Type B pancreatic cell (in vitro differentiated cells): ENCODE data around the gene LRRC14B. TPM values are rescaled to one million over a fixed set of nuclear protein-coding genes. Genes with fewer than 3 reads are reported as not detected.
"Not testable (repeated sequence)": the region's sequence is repeated elsewhere in the genome, so short reads cannot be mapped to it uniquely, and the experiment has no call there.

Experiments used
- DNase-seq: peaks from one replicate; pipeline ENCODE4 v3.0.0; 2021; ENCODE audit warnings: mixed read lengths; ENCODE audit not compliant: unreplicated experiment; ENCODE audit errors: extremely low spot score
- H3K27ac Mint-ChIP-seq: 2 replicates; pipeline ENCODE4 v1.8.0; 2021; ENCODE audit warnings: mild to moderate bottlenecking, mixed read lengths
- H3K27me3 Mint-ChIP-seq: 2 replicates; pipeline ENCODE4 v1.8.0; 2021; ENCODE audit warnings: mixed read lengths
- H3K36me3 Mint-ChIP-seq: 2 replicates; pipeline ENCODE4 v1.8.0; 2021; ENCODE audit warnings: mixed read lengths
- H3K4me1 Mint-ChIP-seq: one replicate; pipeline ENCODE4 v1.8.0; 2021; ENCODE audit warnings: mixed read lengths; ENCODE audit not compliant: unreplicated experiment
- H3K4me3 Mint-ChIP-seq: 2 replicates; pipeline ENCODE4 v1.8.0; 2021; ENCODE audit warnings: mild to moderate bottlenecking, mixed read lengths
- H3K9me3 Mint-ChIP-seq: 2 replicates; pipeline ENCODE4 v1.8.0; 2021; ENCODE audit warnings: mixed read lengths
- CTCF ChIP-seq: fragments of 200-600 bp; sonication (generic); conservative IDR thresholded peaks from 2 replicates; pipeline ENCODE4 v1.5.0; 2021; ENCODE audit warnings: antibody characterized with exemption, mild to moderate bottlenecking
- total RNA-seq: library from RNA; stranded (reverse); gene quantifications from 2 replicates; pipeline ENCODE4 v1.2.1, GENCODE V29; 2021; ENCODE audit warnings: low replicate concordance

LRRC14B gene
- total RNA-seq, 1 donor from 2014 or later = not detected

DNA sequence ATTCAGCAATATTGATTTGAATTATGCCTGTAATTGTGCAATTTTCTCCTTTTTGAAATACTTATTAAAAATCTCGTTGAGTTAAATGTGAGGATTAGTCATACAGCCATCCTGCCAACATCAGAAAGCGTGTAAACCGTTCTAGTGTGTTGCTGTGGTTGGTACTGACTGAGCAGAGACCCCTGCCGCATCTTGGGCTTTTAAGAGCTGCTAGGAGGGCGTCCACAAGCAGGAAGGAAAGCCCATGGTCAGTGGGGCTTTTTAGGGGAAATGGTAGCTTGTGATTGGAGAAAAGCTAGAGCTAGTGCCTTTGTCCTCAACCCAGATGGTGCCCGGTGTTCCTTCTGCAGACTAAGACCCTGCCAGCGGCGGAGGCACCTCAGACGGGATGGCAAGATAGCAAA is 28.2 kb downstream of the LRRC14B start:
- no peak for DNase-seq
- no peak for TF ChIP-seq CTCF
- H3K9me3 Mint-ChIP-seq = no peaks in the 10 kb centered on the region
- H3K36me3 Mint-ChIP-seq = peaks cover 7% of the 10 kb centered on the region
- H3K27me3 Mint-ChIP-seq = no peaks in the 10 kb centered on the region
- H3K27ac Mint-ChIP-seq = peak overlapping the region; percentile 87
- H3K4me1 Mint-ChIP-seq = peaks cover 32% of the 10 kb centered on the region
- peak overlapping the region; percentile 97 for H3K4me3 Mint-ChIP-seq

GRCh38 chr5:219991-220390 is 28.7 kb downstream of the LRRC14B start:
- Mint-ChIP-seq H3K4me1 (peaks cover 30% of the 10 kb centered on the region), H3K4me3 (peak overlapping the region; percentile 97), H3K27ac (no peak overlapping the region), H3K27me3 (no peaks in the 10 kb centered on the region), H3K9me3 (no peaks in the 10 kb centered on the region), H3K36me3 (peaks cover 5% of the 10 kb centered on the region)
- DNase-seq = no peak
- no peak for TF ChIP-seq CTCF

DNA sequence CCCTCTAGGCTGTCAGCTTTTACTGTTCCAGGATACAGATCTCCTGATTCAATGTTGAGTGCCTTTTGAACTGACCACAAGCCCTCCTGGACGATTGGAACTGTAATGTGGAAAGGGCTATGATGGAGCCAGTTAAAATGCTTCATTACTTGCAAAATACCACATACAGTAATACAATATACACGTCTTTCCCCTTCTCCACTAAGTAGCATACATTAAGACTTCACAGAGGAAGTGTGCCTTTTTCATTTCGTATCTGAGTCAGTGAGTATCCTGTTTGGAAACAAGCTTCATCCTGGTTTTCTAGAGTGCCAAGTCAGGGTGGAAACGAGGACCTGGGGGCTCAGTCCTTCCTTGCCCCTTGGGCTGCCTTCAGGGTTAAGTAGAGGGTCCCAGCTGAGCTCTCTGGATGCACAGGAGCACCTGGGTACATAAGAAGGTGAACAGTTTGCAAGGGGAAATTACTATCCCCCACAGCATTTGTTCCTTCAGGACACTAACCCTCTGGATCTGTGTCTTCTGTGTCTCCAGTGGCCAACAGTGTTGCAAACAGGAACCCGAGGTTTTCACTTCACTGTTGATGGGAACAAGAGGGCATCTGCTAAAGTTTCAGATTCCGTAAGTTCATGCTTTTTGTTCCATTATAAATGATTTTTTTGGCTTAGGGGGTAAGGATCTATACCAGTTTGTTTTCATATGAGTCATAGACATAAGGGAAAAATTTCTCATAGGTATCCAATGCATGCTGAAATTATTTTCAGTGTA is 31.8 kb downstream of the LRRC14B start:
- H3K4me3 Mint-ChIP-seq, DNase-seq, H3K9me3 Mint-ChIP-seq, H3K27me3 Mint-ChIP-seq, H3K27ac Mint-ChIP-seq: not testable (repeated sequence)
- H3K4me1 Mint-ChIP-seq = peaks cover 23% of the 10 kb centered on the region
- H3K36me3 Mint-ChIP-seq = peaks cover 17% of the 10 kb centered on the region

- Mint-ChIP-seq H3K27me3 (no peaks in the 10 kb centered on the region), H3K27ac (no peak overlapping the region), H3K9me3 (no peaks in the 10 kb centered on the region), H3K4me1 (peaks cover 23% of the 10 kb centered on the region), H3K4me3 (no peak overlapping the region), H3K36me3 (peaks cover 18% of the 10 kb centered on the region)
- no peak for TF ChIP-seq CTCF
- no peak for DNase-seq
Measured at GRCh38 chr5:223791-224190, 32.5 kb downstream of the LRRC14B start.

DNA sequence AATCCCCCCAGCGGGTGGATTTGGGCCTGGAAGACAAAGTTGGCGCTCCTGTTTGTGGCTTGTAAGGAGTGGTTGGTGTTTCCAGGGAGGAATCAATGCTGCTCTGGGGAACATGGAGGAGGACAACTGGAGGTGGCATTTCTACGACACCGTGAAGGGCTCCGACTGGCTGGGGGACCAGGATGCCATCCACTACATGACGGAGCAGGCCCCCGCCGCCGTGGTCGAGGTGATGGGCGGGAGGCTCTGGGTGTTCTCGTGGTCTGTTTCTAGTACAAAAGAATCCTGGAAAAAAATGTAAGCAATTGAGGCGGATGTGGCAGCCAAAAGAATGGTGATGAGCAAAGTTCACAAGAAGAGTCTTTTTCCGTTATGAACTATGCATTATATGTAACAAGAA is 34.0 kb downstream of the LRRC14B start:
- no peak for TF ChIP-seq CTCF
- Mint-ChIP-seq H3K27ac (no peak overlapping the region), H3K4me1 (peaks cover 13% of the 10 kb centered on the region), H3K4me3 (no peak overlapping the region), H3K9me3 (no peaks in the 10 kb centered on the region), H3K27me3 (no peaks in the 10 kb centered on the region), H3K36me3 (peaks cover 24% of the 10 kb centered on the region)
- no peak for DNase-seq

GRCh38 chr5:227375-227774 is 36.1 kb downstream of the LRRC14B start:
- not testable (repeated sequence) for H3K27ac Mint-ChIP-seq, H3K4me1 Mint-ChIP-seq, H3K27me3 Mint-ChIP-seq, DNase-seq, H3K4me3 Mint-ChIP-seq, H3K9me3 Mint-ChIP-seq
- H3K36me3 Mint-ChIP-seq = peaks cover 31% of the 10 kb centered on the region
